ENCODE results near the gene TAS2R40. TPM values are rescaled to one million over a fixed set of nuclear protein-coding genes. Genes with fewer than 3 reads are reported as not detected.

TAS2R40 gene
- total RNA-seq, 1 donor from 2014 or later, result not detected

DNA sequence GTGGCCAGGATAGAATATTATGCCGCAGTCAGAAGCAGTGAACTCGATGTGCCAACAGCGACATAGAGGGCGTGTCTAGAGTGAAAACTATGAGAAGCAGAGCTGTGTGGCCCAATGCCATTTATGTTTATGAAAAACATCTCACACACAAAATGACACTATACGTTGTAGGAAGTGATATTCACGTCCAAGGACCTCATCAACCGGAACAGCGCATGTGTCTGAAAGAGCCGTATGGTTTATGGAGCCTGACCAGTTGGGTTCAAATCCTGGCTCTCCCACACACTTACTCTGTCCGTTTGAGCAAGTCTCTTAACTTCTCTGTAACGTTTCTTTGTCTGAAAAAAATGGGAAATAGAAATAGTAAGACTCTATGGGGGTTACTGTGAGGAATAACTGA, 20.5 kb downstream of the TAS2R40 start:
- Mint-ChIP-seq H3K4me1 (ENCODE audit: low read depth) (peaks cover 20% of the 10 kb centered on the region), H3K27ac (no peak overlapping the region), H3K4me3 (ENCODE audit: low read depth) (no peak overlapping the region), H3K36me3 (ENCODE audit: insufficient read depth) (no peaks in the 10 kb centered on the region), H3K27me3 (peaks cover 11% of the 10 kb centered on the region), H3K9me3 (ENCODE audit: low read depth) (peaks cover under 1% of the 10 kb centered on the region)
- DNase-seq (ENCODE audit: low spot score, unreplicated experiment), result no peak
- TF ChIP-seq, protein P1, sequence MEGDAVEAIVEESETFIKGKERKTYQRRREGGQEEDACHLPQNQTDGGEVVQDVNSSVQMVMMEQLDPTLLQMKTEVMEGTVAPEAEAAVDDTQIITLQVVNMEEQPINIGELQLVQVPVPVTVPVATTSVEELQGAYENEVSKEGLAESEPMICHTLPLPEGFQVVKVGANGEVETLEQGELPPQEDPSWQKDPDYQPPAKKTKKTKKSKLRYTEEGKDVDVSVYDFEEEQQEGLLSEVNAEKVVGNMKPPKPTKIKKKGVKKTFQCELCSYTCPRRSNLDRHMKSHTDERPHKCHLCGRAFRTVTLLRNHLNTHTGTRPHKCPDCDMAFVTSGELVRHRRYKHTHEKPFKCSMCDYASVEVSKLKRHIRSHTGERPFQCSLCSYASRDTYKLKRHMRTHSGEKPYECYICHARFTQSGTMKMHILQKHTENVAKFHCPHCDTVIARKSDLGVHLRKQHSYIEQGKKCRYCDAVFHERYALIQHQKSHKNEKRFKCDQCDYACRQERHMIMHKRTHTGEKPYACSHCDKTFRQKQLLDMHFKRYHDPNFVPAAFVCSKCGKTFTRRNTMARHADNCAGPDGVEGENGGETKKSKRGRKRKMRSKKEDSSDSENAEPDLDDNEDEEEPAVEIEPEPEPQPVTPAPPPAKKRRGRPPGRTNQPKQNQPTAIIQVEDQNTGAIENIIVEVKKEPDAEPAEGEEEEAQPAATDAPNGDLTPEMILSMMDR (IDR thresholded peaks at IDR 0.05; ENCODE audit: unreplicated experiment), result no peak

DNA sequence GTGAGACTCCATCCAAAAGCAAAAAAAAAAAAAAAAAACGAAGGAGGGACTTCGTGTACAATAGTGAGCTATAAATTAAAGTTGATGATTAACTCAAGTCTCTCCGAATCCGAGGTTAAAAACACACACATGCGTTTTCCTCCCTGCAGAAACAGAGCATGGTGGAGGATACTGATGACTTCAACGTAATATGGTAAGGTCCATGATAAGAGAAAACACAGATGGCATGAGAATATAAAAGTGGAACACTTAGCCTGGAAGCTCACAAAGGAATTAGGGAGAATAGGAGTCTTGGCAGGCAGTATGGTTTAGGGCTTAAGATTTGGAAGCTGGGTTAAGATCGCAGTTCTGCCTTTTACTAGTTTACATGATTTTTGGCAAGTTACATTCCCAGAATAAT, 21.3 kb downstream of the TAS2R40 start:
- DNase-seq (ENCODE audit: low spot score, unreplicated experiment), result no peak
- Mint-ChIP-seq H3K9me3 (ENCODE audit: low read depth) (no peaks in the 10 kb centered on the region), H3K27ac (peak overlapping the region; percentile 77), H3K4me1 (ENCODE audit: low read depth) (peaks cover 20% of the 10 kb centered on the region), H3K27me3 (peaks cover 11% of the 10 kb centered on the region), H3K4me3 (ENCODE audit: low read depth) (peak overlapping the region; percentile 41), H3K36me3 (ENCODE audit: insufficient read depth) (no peaks in the 10 kb centered on the region)
- TF ChIP-seq, protein P1 (IDR thresholded peaks at IDR 0.05; ENCODE audit: unreplicated experiment), result no peak

DNA sequence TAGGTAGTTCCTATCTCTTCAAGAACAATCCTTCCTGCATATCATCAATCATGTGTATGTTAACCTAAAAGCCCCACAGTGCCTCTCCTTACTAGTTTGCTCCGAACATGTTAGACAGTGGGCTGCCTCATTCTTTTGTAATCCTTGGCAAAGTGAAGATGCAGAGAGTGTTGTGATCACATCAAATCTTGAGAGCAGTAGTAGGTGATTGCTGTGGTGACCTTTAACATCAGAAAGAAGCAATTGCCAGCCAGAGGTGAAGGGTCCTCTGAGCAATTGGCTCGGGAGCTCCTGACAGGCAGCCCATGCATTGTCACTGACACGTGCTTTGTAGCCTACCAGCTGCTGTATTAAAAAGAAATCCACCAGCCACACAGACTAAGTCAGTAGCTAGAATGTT, 21.8 kb downstream of the TAS2R40 start:
- H3K27me3 Mint-ChIP-seq, result peaks cover 11% of the 10 kb centered on the region
- H3K4me3 Mint-ChIP-seq (ENCODE audit: low read depth), result no peak overlapping the region
- DNase-seq (ENCODE audit: low spot score, unreplicated experiment), result no peak
- H3K27ac Mint-ChIP-seq, result no peak overlapping the region
- H3K36me3 Mint-ChIP-seq (ENCODE audit: insufficient read depth), result no peaks in the 10 kb centered on the region
- TF ChIP-seq, protein P1 (IDR thresholded peaks at IDR 0.05; ENCODE audit: unreplicated experiment), result no peak
- H3K9me3 Mint-ChIP-seq (ENCODE audit: low read depth), result no peaks in the 10 kb centered on the region
- H3K4me1 Mint-ChIP-seq (ENCODE audit: low read depth), result peaks cover 20% of the 10 kb centered on the region

DNA sequence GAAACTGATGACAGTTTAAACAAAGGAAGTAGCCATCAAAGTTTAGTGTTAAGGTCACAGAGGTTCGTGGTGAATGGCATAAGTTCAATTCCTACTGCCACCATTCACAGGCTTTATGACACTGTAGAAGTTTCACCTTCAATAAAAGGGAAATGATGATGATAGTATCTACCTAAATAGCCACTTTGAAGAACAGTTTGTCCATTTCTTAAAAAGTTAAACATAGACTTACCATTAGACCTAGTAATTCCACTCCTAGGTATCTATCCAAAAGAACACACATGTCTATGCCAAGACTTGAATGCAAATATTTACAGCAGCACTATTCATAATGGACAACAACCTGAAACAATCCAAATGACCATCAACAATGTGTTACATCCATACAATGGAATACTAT, 22.5 kb downstream of the TAS2R40 start:
- no peaks in the 10 kb centered on the region for H3K36me3 Mint-ChIP-seq (ENCODE audit: insufficient read depth)
- H3K4me1 Mint-ChIP-seq (ENCODE audit: low read depth), result peaks cover 27% of the 10 kb centered on the region
- TF ChIP-seq, protein P1 (IDR thresholded peaks at IDR 0.05; ENCODE audit: unreplicated experiment), result no peak
- H3K9me3 Mint-ChIP-seq (ENCODE audit: low read depth), result no peaks in the 10 kb centered on the region
- H3K4me3 Mint-ChIP-seq (ENCODE audit: low read depth), result no peak overlapping the region
- H3K27me3 Mint-ChIP-seq, result peaks cover 9% of the 10 kb centered on the region
- H3K27ac Mint-ChIP-seq, result no peak overlapping the region
- DNase-seq (ENCODE audit: low spot score, unreplicated experiment), result no peak

DNA sequence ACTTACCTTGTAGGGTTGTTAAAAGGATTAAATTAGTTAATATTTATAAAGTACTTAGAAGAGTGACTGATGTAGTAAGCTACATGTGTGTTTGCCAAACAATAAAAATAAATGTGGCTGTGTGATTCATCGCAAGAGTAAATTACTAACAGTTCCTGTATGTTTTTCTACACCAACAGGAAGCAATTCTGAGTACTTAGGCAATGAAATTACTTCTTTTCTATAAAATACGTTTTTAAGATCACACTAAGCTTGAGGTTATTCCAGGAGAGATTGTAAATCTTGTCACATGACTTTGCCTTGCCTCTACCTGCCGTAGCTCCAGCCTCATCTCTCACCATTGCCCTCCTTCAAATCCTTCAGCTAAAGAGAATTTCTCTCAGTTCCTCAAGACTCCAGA, 23.3 kb downstream of the TAS2R40 start:
- H3K9me3 Mint-ChIP-seq (ENCODE audit: low read depth), result no peaks in the 10 kb centered on the region
- H3K4me1 Mint-ChIP-seq (ENCODE audit: low read depth), result peaks cover 27% of the 10 kb centered on the region
- H3K27ac Mint-ChIP-seq, result no peak overlapping the region
- no peaks in the 10 kb centered on the region for H3K36me3 Mint-ChIP-seq (ENCODE audit: insufficient read depth)
- no peak overlapping the region for H3K4me3 Mint-ChIP-seq (ENCODE audit: low read depth)
- no peak for DNase-seq (ENCODE audit: low spot score, unreplicated experiment)
- TF ChIP-seq, protein P1 (IDR thresholded peaks at IDR 0.05; ENCODE audit: unreplicated experiment), result no peak
- peaks cover 9% of the 10 kb centered on the region for H3K27me3 Mint-ChIP-seq
